Ovary (tissue), 9 donors: ENCODE measurements around the gene LPIN3. TPM values are rescaled to one million over a fixed set of nuclear protein-coding genes. Genes with fewer than 3 reads are reported as not detected.

Experiments
- DNase-seq, 5 donors: peaks; one replicate each; pipeline ENCODE4 v3.0.0-alpha.2; 2019 to 2020
- H3K27ac ChIP-seq, 2 donors: fragments of 200-600 bp; one replicate each; pipeline versions ENCODE4 v1.5.1 to v1.8.0; 2019 to 2022
- H3K27me3 ChIP-seq: fragments of 200-600 bp; one replicate; pipeline ENCODE4 v1.8.0; 2022
- H3K36me3 ChIP-seq: fragments of 200-600 bp; sonication (generic); one replicate; pipeline ENCODE4 v1.5.1; 2019
- H3K4me1 ChIP-seq: one replicate; pipeline ENCODE4 v1.8.1; 2013; ENCODE audit warnings: mild to moderate bottlenecking, moderate library complexity; ENCODE audit not compliant: insufficient read depth
- H3K4me3 ChIP-seq: fragments of 200-600 bp; sonication (generic); one replicate; pipeline ENCODE4 v1.5.1; 2017
- H3K9me3 ChIP-seq, 2 donors: fragments of 200-600 bp in 1 of 2; sonication (generic) in 1 of 2; one replicate each; pipeline versions ENCODE4 v1.5.1 to v1.8.1; 2013 to 2019; ENCODE audit warnings: mild to moderate bottlenecking in 1 of 2, moderate library complexity in 1 of 2
- CTCF ChIP-seq, 3 donors: fragments of 450-650 bp in 2 of 3; fragments of 200-600 bp in 1 of 3; IDR thresholded peaks; one replicate each; pipeline versions ENCODE4 v1.5.1 to v1.8.0; 2016 to 2022; ENCODE audit warnings: antibody characterized with exemption in 3 of 3, mild to moderate bottlenecking in 1 of 3
- EP300 ChIP-seq: sonication (generic); formaldehyde crosslinking; IDR thresholded peaks from one replicate; pipeline ENCODE4 v1.6.1; 2017; ENCODE audit warnings: antibody characterized with exemption
- POLR2A ChIP-seq: fragments of 450-650 bp; IDR thresholded peaks from one replicate; pipeline ENCODE4 v1.6.1; 2017; ENCODE audit warnings: antibody characterized with exemption, mild to moderate bottlenecking, moderate library complexity
- WGBS, 3 donors: extraction: QIAGEN DNeasy Blood & Tissue Kit in 1 of 3; methylation state at CpG; one replicate each; pipeline versions ENCODE4 v1.1.5 to v1.1.7; 2013 to 2017; 5-methylcytosine and 5-hydroxymethylcytosine counted together
- intact Hi-C, 4 donors: fragments of 100-400 bp; cut with DNase I; formaldehyde crosslinking; loops; one replicate each; pipeline versions ENCODE4 v1.11.0 to v1.15.1; 2022 to 2023
- polyA plus RNA-seq, 2 donors: library from polyadenylated mRNA; stranded (reverse); fragments of 200-250 nt in 1 of 2; fragments of 350-450 nt in 1 of 2; fragmentation: Illumina TruSeq in 1 of 2; extraction: RNeasy Lipid Tissue Mini Kit (QIAGEN cat#74804) in 1 of 2; gene quantifications; one replicate each; pipeline ENCODE4 v1.2.3, GENCODE V29; 2013 to 2014
- total RNA-seq, 7 donors: library from RNA; depleted of rRNA in 2 of 7; stranded (reverse); fragments of >200 nt in 2 of 7; fragmentation: NEBNext Ultra II Directional in 3 of 7; extraction: Animal tissue kit (Norgen Biotek cat#: 25700) in 3 of 7; gene quantifications; one replicate each; pipeline versions ENCODE4 v1.1.0 to v1.2.4, GENCODE V29; 2016 to 2023
- donor health status: DM: no; HTN: no; CAD: no; lungs with moderate emphysema.
- donor health status: DM: no; HTN: no; CAD: no.
- donor health status: Bipolar disorder and iron deficiency.
- donor health status: DM: yes; HTN: yes; CAD: no.
- donor health status: DM: no; HTN: no; CAD: no.
- donor health status: DM: yes; HTN: yes; CAD: no.

LPIN3 gene
- total and polyA plus RNA-seq, 9 donors: 5.1 to 21.6 (median 12.5) TPM

GRCh38 chr20:41375846-41376245 is 35.2 kb downstream of the LPIN3 start:
- TF ChIP-seq CTCF (IDR thresholded peaks at IDR 0.05): no peak
- TF ChIP-seq POLR2A: no peak
- no peak for TF ChIP-seq EP300
- H3K27me3 ChIP-seq: no peaks in the 10 kb centered on the region
- WGBS, 3 donors: 86 to 89% (median 87%) methylated on average over 9 of the region's 9 CpGs
- peaks cover 2% of the 10 kb centered on the region for H3K4me1 ChIP-seq
- no peak overlapping the region for H3K4me3 ChIP-seq
- DNase-seq: no peak
- H3K9me3 ChIP-seq: peaks cover 0 to 4% of the 10 kb centered on the region in 2 donors
- no peaks in the 10 kb centered on the region for H3K36me3 ChIP-seq
- intact Hi-C loops: no loop called here
- H3K27ac ChIP-seq: no peak overlapping the region

GRCh38 chr20:41376349-41376748 is 35.7 kb downstream of the LPIN3 start:
- H3K9me3 ChIP-seq: no peaks in the 10 kb centered on the region
- no peaks in the 10 kb centered on the region for H3K36me3 ChIP-seq
- intact Hi-C loops: no loop called here
- no peaks in the 10 kb centered on the region for H3K27me3 ChIP-seq
- WGBS, 3 donors: 90 to 93% (median 92%) methylated on average over 5 of the region's 5 CpGs
- H3K27ac ChIP-seq: no peak overlapping the region
- no peak for DNase-seq
- no peak for TF ChIP-seq EP300
- H3K4me1 ChIP-seq: peaks cover 2% of the 10 kb centered on the region
- H3K4me3 ChIP-seq: no peak overlapping the region

- peak in 1 of 5 donors; percentile 2 for DNase-seq
- H3K27ac ChIP-seq: no peak overlapping the region
- no peaks in the 10 kb centered on the region for H3K36me3 ChIP-seq
- 62 to 78% (median 72%) methylated on average over 6 of the region's 6 CpGs for WGBS, 3 donors
- H3K27me3 ChIP-seq: no peaks in the 10 kb centered on the region
- intact Hi-C loops: no loop called here
- peaks cover 4% of the 10 kb centered on the region for H3K4me1 ChIP-seq
- TF ChIP-seq POLR2A (no peak), EP300 (no peak), CTCF (IDR thresholded peaks at IDR 0.05) (no peak)
- no peak overlapping the region for H3K4me3 ChIP-seq
- no peaks in the 10 kb centered on the region for H3K9me3 ChIP-seq
These were observed 36.7 kb downstream of the LPIN3 start for GRCh38 chr20:41377275-41377674.

- intact Hi-C loops: no loop called here
- H3K36me3 ChIP-seq: no peaks in the 10 kb centered on the region
- no peak for DNase-seq
- no peaks in the 10 kb centered on the region for H3K27me3 ChIP-seq
- TF ChIP-seq CTCF (IDR thresholded peaks at IDR 0.05) (no peak), POLR2A (no peak), EP300 (no peak)
- no peak overlapping the region for H3K27ac ChIP-seq
- no peak overlapping the region for H3K4me3 ChIP-seq
- H3K9me3 ChIP-seq: no peaks in the 10 kb centered on the region
- WGBS, 3 donors: 84 to 91% (median 87%) methylated on average over 2 of the region's 2 CpGs
- peaks cover 2% of the 10 kb centered on the region for H3K4me1 ChIP-seq
These were observed 38.9 kb downstream of the LPIN3 start for GRCh38 chr20:41379551-41379950.

- no peak for DNase-seq
- no peak overlapping the region for H3K4me3 ChIP-seq
- WGBS, 3 donors: 68 to 84% (median 83%) methylated on average over 12 of the region's 12 CpGs
- TF ChIP-seq EP300 (no peak), POLR2A (no peak), CTCF (IDR thresholded peaks at IDR 0.05) (no peak)
- H3K27me3 ChIP-seq: no peaks in the 10 kb centered on the region
- no peak overlapping the region for H3K27ac ChIP-seq
- no peaks in the 10 kb centered on the region for H3K36me3 ChIP-seq
- no peaks in the 10 kb centered on the region for H3K9me3 ChIP-seq
- peaks cover 2% of the 10 kb centered on the region for H3K4me1 ChIP-seq
- intact Hi-C loops: no loop called here
These were observed 40.1 kb downstream of the LPIN3 start for GRCh38 chr20:41380551-41381193.
